Stomach (tissue), 9 donors: ENCODE data around the gene L3MBTL4. TPM values are rescaled to one million over a fixed set of nuclear protein-coding genes. Genes with fewer than 3 reads are reported as not detected.
A peak's percentile ranks its signal among the peaks of the same experiment; 100 is the strongest.

Experiments
- DNase-seq, 2 donors: peaks; one replicate each; pipeline versions ENCODE4 v3.0.0 to v3.0.0-alpha.2; 2013 to 2019
- H3K27ac ChIP-seq, 5 donors: fragments of 200-600 bp in 4 of 5; sonication (generic) in 4 of 5; one replicate each; pipeline ENCODE4 v1.5.1; 2013 to 2019; ENCODE audit warnings: mild to moderate bottlenecking in 1 of 5, moderate library complexity in 1 of 5
- H3K27me3 ChIP-seq, 3 donors: fragments of 200-600 bp; sonication (generic); one replicate each; pipeline ENCODE4 v1.5.1; 2017 to 2019; ENCODE audit warnings: mixed run types in 1 of 3
- H3K36me3 ChIP-seq, 4 donors: fragments of 200-600 bp; sonication (generic); 1 replicate in 3 of 4; 2 replicates in 1 of 4; pipeline ENCODE4 v1.5.1; 2016 to 2019
- H3K4me1 ChIP-seq, 4 donors: fragments of 200-600 bp; sonication (generic); one replicate each; pipeline ENCODE4 v1.5.1; 2016 to 2019
- H3K4me3 ChIP-seq, 4 donors: fragments of 200-600 bp; sonication (generic) in 3 of 4; one replicate each; pipeline ENCODE4 v1.5.1; 2016 to 2019; ENCODE audit warnings: mild to moderate bottlenecking in 1 of 4
- H3K9me3 ChIP-seq, 4 donors: fragments of 200-600 bp; sonication (generic); one replicate each; pipeline ENCODE4 v1.5.1; 2016 to 2019
- CTCF ChIP-seq, 7 experiments: fragments of 450-650 bp in 4 of 7; fragments of 200-600 bp in 3 of 7; sonication (generic) in 3 of 7; IDR thresholded peaks; one replicate each; pipeline ENCODE4 v1.5.1; 2016 to 2019; ENCODE audit warnings: antibody characterized with exemption in 7 of 7, control low read depth in 2 of 7, mild to moderate bottlenecking in 1 of 7
- EP300 ChIP-seq: sonication (generic); formaldehyde crosslinking; IDR thresholded peaks from one replicate; pipeline ENCODE4 v1.6.1; 2017; ENCODE audit warnings: antibody characterized with exemption
- POLR2A ChIP-seq, 4 donors: fragments of 450-650 bp; IDR thresholded peaks; one replicate each; pipeline ENCODE4 v1.6.1; 2016; ENCODE audit warnings: antibody characterized with exemption in 4 of 4, control low read depth in 2 of 4, mild to moderate bottlenecking in 1 of 4, moderate library complexity in 1 of 4
- POLR2AphosphoS5 ChIP-seq, 3 donors: sonication (generic); formaldehyde crosslinking; IDR thresholded peaks; one replicate each; pipeline ENCODE4 v1.6.1; 2016; ENCODE audit warnings: antibody characterized with exemption in 3 of 3
- WGBS, 5 donors: extraction: QIAGEN DNeasy Blood & Tissue Kit in 3 of 5; methylation state at CpG; one replicate each; pipeline versions ENCODE4 v1.1.5 to v1.1.7; 2013 to 2018; 5-methylcytosine and 5-hydroxymethylcytosine counted together
- intact Hi-C: fragments of 100-400 bp; cut with DNase I; formaldehyde crosslinking; loops from one replicate; pipeline ENCODE4 v1.15.1; 2023; ENCODE audit warnings: low total_unique reads
- polyA plus RNA-seq, 3 donors: library from polyadenylated mRNA; stranded (reverse); fragments of 200-250 nt; gene quantifications; one replicate each; pipeline ENCODE4 v1.2.3, GENCODE V29; 2013
- total RNA-seq, 5 donors: library from RNA; depleted of rRNA; stranded (reverse); fragments of >200 nt; gene quantifications; one replicate each; pipeline versions ENCODE4 v1.1.0 to v1.2.3, GENCODE V29; 2014 to 2016
- donor health status: healthy with polysubstance abuse.
- donor health status: Bipolar disorder and iron deficiency.
- donor health status: healthy.

L3MBTL4 gene
- total and polyA plus RNA-seq, 8 donors: 1.9 to 23.3 (median 7.6) TPM

- no peak for DNase-seq
- TF ChIP-seq POLR2A (IDR thresholded peaks at IDR 0.05): no peak
- TF ChIP-seq EP300: no peak
- no peak for TF ChIP-seq CTCF (IDR thresholded peaks at IDR 0.05)
- no peak for TF ChIP-seq POLR2AphosphoS5 (IDR thresholded peaks at IDR 0.05)
- H3K27ac ChIP-seq: no peak overlapping the region
- H3K27me3 ChIP-seq: no peaks in the 10 kb centered on the region
- H3K36me3 ChIP-seq: peaks cover 0 to 5% (median 0%) of the 10 kb centered on the region in 4 donors
- no peaks in the 10 kb centered on the region for H3K9me3 ChIP-seq
- H3K4me1 ChIP-seq: no peaks in the 10 kb centered on the region
- intact Hi-C loops: no loop called here
- 90 to 95% (median 93%) methylated on average over 7 of the region's 7 CpGs for WGBS, 5 donors
- H3K4me3 ChIP-seq: no peak overlapping the region
These were observed 451.4 kb downstream of the L3MBTL4 start for GRCh38 chr18:5963267-5963666.

GRCh38 chr18:5962362-5962761 lies 452.3 kb downstream of the L3MBTL4 start:
- 40 to 64% (median 59%) methylated on average over 6 of the region's 6 CpGs for WGBS, 5 donors
- Histone ChIP-seq H3K9me3 (no peaks in the 10 kb centered on the region), H3K27me3 (no peaks in the 10 kb centered on the region), H3K36me3 (peaks cover 0 to 5% (median 0%) of the 10 kb centered on the region in 4 donors), H3K4me1 (no peaks in the 10 kb centered on the region), H3K4me3 (no peak overlapping the region), H3K27ac (no peak overlapping the region)
- TF ChIP-seq POLR2AphosphoS5 (IDR thresholded peaks at IDR 0.05) (no peak), POLR2A (IDR thresholded peaks at IDR 0.05) (no peak), EP300 (no peak), CTCF (IDR thresholded peaks at IDR 0.05) (no peak)
- intact Hi-C loops: no loop called here
- DNase-seq: peak in 1 of 2 donors; percentile 15

GRCh38 chr18:5961828-5962150 lies 452.9 kb downstream of the L3MBTL4 start:
- WGBS, 5 donors: 85 to 98% (median 96%) methylated on average over 3 of the region's 3 CpGs

GRCh38 chr18:5961097-5961827 lies 453.4 kb downstream of the L3MBTL4 start:
- no peak for DNase-seq
- Histone ChIP-seq H3K4me3 (no peak overlapping the region), H3K36me3 (peaks cover 0 to 5% (median 0%) of the 10 kb centered on the region in 4 donors), H3K27me3 (no peaks in the 10 kb centered on the region), H3K9me3 (no peaks in the 10 kb centered on the region), H3K27ac (no peak overlapping the region), H3K4me1 (no peaks in the 10 kb centered on the region)
- 68 to 88% (median 72%) methylated on average over 10 of the region's 10 CpGs for WGBS, 5 donors
- intact Hi-C loops: no loop called here
- TF ChIP-seq POLR2A (IDR thresholded peaks at IDR 0.05) (no peak), POLR2AphosphoS5 (IDR thresholded peaks at IDR 0.05) (no peak), EP300 (no peak), CTCF (IDR thresholded peaks at IDR 0.05) (no peak)

More at GRCh38 chr18:5961828-5962150, 452.9 kb downstream of the L3MBTL4 start:
- Histone ChIP-seq H3K4me1 (no peaks in the 10 kb centered on the region), H3K4me3 (no peak overlapping the region), H3K36me3 (peaks cover 0 to 5% (median 0%) of the 10 kb centered on the region in 4 donors), H3K27ac (no peak overlapping the region), H3K27me3 (no peaks in the 10 kb centered on the region), H3K9me3 (no peaks in the 10 kb centered on the region)
- TF ChIP-seq CTCF (IDR thresholded peaks at IDR 0.05) (no peak), EP300 (no peak), POLR2A (IDR thresholded peaks at IDR 0.05) (no peak), POLR2AphosphoS5 (IDR thresholded peaks at IDR 0.05) (no peak)
- intact Hi-C loops: no loop called here
- no peak for DNase-seq
